ENCODE results near the gene RRAGC.

Gene RRAGC

DNA sequence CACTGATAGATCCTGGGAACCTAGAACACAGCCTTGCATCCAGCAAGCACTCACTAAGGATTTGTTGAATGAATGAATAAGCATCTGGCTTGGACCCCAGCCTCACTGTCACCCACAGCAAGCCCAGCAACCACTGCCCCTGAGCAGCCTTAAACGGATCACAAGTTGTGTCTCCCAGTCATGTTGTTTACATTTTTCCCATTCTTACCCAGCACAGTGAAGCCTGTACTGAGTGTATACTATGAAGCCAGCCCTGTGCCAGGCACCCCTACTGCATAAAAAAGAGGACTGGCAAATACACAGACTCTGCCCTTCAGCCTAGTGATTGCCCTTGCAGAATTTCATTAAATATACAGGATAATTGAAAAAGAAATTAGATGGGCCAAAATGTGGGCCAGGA, 30.2 kb downstream of the RRAGC start:
- no peaks in the 10 kb centered on the region for H3K79me2 ChIP-seq (ENCODE audit: control insufficient read depth, insufficient read depth, low read length)
- no peak overlapping the region for H3K56ac ChIP-seq (ENCODE audit: low read length)
- no peak overlapping the region for H3K18ac ChIP-seq (ENCODE audit: low read length)
- no peak overlapping the region for H3K9ac ChIP-seq (ENCODE audit: low read length)
- H2BK120ac ChIP-seq (ENCODE audit: low read depth, low read length): no peak overlapping the region
- no peak overlapping the region for H3K23ac ChIP-seq (ENCODE audit: low read length)
- H2BK5ac ChIP-seq (ENCODE audit: low read length): no peak overlapping the region
- H3K36me3 ChIP-seq (ENCODE audit: control insufficient read depth, insufficient read depth, low read length): no peaks in the 10 kb centered on the region
- no peak overlapping the region for H2AK5ac ChIP-seq (ENCODE audit: low read length)
- H3K4me3 ChIP-seq (ENCODE audit: low read length): no peak overlapping the region
- no peak overlapping the region for H3K4me2 ChIP-seq (ENCODE audit: low read length)
- no peak overlapping the region for H3K4ac ChIP-seq (ENCODE audit: low read depth, low read length)
- H4K5ac ChIP-seq (ENCODE audit: low read length): no peak overlapping the region
- no peaks in the 10 kb centered on the region for H3K79me1 ChIP-seq (ENCODE audit: low read length)
- H3K27me3 ChIP-seq (ENCODE audit: insufficient read depth, low read length, poor library complexity): no peaks in the 10 kb centered on the region
- H2BK15ac ChIP-seq (replicated peaks; ENCODE audit: low read depth): no peak overlapping the region
- H3K27ac ChIP-seq (ENCODE audit: low read depth, low read length): no peak overlapping the region
- no peak for DNase-seq
- H3K4me1 ChIP-seq (ENCODE audit: control insufficient read depth, low read depth, low read length): no peaks in the 10 kb centered on the region
- H4K8ac ChIP-seq (ENCODE audit: low read depth, low read length): no peak overlapping the region
- no CpG with 5 or more reads among the region's 1 CpG for WGBS (ENCODE audit: extremely low coverage, insufficient coverage, low lambda C conversion rate)

DNA sequence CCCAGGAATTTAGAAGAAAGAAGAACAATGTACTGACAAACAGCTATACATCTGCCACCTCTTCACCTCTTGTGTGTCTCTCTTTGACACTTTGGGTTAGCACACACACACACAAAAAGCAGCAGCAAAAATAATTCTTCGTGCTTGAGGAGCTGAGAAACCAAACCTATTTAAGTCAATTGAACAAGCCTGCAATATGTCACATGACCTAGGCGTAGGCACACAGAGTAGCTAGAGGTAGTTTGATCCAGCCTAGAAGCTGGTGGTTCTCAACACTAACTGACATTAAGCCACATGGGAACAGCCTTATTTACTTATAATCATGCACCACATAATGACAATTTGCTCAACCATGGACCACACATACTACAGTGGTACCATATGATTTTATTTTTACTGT, 32.3 kb downstream of the RRAGC start:
- Histone ChIP-seq H3K18ac (ENCODE audit: low read length) (no peak overlapping the region), H3K4me3 (ENCODE audit: low read length) (no peak overlapping the region), H3K56ac (ENCODE audit: low read length) (no peak overlapping the region), H4K8ac (ENCODE audit: low read depth, low read length) (no peak overlapping the region), H3K27ac (ENCODE audit: low read depth, low read length) (no peak overlapping the region), H3K27me3 (ENCODE audit: insufficient read depth, low read length, poor library complexity) (no peaks in the 10 kb centered on the region), H3K23ac (ENCODE audit: low read length) (no peak overlapping the region), H2BK5ac (ENCODE audit: low read length) (no peak overlapping the region), H3K4ac (ENCODE audit: low read depth, low read length) (no peak overlapping the region), H3K4me2 (ENCODE audit: low read length) (no peak overlapping the region), H2BK120ac (ENCODE audit: low read depth, low read length) (no peak overlapping the region), H3K79me1 (ENCODE audit: low read length) (no peaks in the 10 kb centered on the region), H3K36me3 (ENCODE audit: control insufficient read depth, insufficient read depth, low read length) (no peaks in the 10 kb centered on the region), H3K79me2 (ENCODE audit: control insufficient read depth, insufficient read depth, low read length) (no peaks in the 10 kb centered on the region), H4K5ac (ENCODE audit: low read length) (no peak overlapping the region), H3K9ac (ENCODE audit: low read length) (no peak overlapping the region), H2BK15ac (replicated peaks; ENCODE audit: low read depth) (no peak overlapping the region), H2AK5ac (ENCODE audit: low read length) (no peak overlapping the region), H3K4me1 (ENCODE audit: control insufficient read depth, low read depth, low read length) (no peaks in the 10 kb centered on the region)
- WGBS (ENCODE audit: extremely low coverage, insufficient coverage, low lambda C conversion rate): no CpG with 5 or more reads among the region's 2 CpGs
- no peak for DNase-seq

DNA sequence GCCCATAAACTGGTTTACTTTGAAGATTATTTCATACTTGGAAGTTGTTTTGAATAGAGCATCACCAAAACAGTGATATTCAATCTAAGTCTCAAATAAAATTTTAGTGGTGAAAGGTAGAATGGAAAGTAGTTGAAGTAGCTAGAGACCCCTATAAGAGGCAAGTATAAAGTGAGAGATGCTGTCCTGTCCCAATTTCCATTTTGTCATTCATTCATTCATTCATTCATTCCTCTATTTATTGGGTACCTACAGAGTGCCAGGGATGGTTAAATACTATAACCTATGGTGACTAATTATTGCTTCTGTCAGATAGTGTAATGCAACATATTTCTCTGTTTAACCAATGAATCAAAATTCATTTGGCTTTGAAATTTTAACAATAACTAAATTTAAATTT, 32.7 kb downstream of the RRAGC start:
- Histone ChIP-seq H3K18ac (ENCODE audit: low read length) (no peak overlapping the region), H3K4me2 (ENCODE audit: low read length) (no peak overlapping the region), H2BK5ac (ENCODE audit: low read length) (no peak overlapping the region), H3K9ac (ENCODE audit: low read length) (no peak overlapping the region), H3K4me3 (ENCODE audit: low read length) (no peak overlapping the region), H3K36me3 (ENCODE audit: control insufficient read depth, insufficient read depth, low read length) (no peaks in the 10 kb centered on the region), H3K4ac (ENCODE audit: low read depth, low read length) (no peak overlapping the region), H3K79me2 (ENCODE audit: control insufficient read depth, insufficient read depth, low read length) (no peaks in the 10 kb centered on the region), H2BK120ac (ENCODE audit: low read depth, low read length) (no peak overlapping the region), H3K27me3 (ENCODE audit: insufficient read depth, low read length, poor library complexity) (no peaks in the 10 kb centered on the region), H3K4me1 (ENCODE audit: control insufficient read depth, low read depth, low read length) (no peaks in the 10 kb centered on the region), H4K5ac (ENCODE audit: low read length) (no peak overlapping the region), H3K23ac (ENCODE audit: low read length) (no peak overlapping the region), H2BK15ac (replicated peaks; ENCODE audit: low read depth) (no peak overlapping the region), H4K8ac (ENCODE audit: low read depth, low read length) (no peak overlapping the region), H3K27ac (ENCODE audit: low read depth, low read length) (no peak overlapping the region), H3K79me1 (ENCODE audit: low read length) (no peaks in the 10 kb centered on the region), H2AK5ac (ENCODE audit: low read length) (no peak overlapping the region), H3K56ac (ENCODE audit: low read length) (no peak overlapping the region)
- DNase-seq: no peak

DNA sequence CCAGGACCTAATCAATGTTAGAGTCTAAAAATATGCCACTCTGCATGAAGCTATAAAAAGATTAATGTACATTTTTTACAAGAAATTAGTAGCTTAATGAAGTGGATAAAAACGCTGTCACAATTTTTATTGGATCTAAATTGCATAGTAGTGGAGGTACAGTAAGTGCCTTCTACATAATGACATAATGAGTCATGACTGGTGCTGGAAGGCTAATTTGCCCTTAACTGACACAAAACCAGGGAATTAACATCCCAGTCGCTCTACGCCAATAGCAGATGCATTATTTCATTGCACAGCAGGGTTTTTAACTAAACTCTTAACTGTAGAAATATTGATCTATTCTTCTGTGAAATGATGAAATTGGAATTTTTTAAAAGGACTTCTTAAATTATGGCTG, 33.3 kb downstream of the RRAGC start:
- H3K27ac ChIP-seq (ENCODE audit: low read depth, low read length): no peak overlapping the region
- no peak overlapping the region for H3K4ac ChIP-seq (ENCODE audit: low read depth, low read length)
- H4K5ac ChIP-seq (ENCODE audit: low read length): no peak overlapping the region
- H2BK120ac ChIP-seq (ENCODE audit: low read depth, low read length): no peak overlapping the region
- no peak overlapping the region for H3K4me2 ChIP-seq (ENCODE audit: low read length)
- no peak overlapping the region for H3K4me3 ChIP-seq (ENCODE audit: low read length)
- no peaks in the 10 kb centered on the region for H3K36me3 ChIP-seq (ENCODE audit: control insufficient read depth, insufficient read depth, low read length)
- no peak overlapping the region for H2AK5ac ChIP-seq (ENCODE audit: low read length)
- no peak overlapping the region for H3K23ac ChIP-seq (ENCODE audit: low read length)
- H3K18ac ChIP-seq (ENCODE audit: low read length): no peak overlapping the region
- H2BK5ac ChIP-seq (ENCODE audit: low read length): no peak overlapping the region
- no peak for DNase-seq
- no peak overlapping the region for H4K8ac ChIP-seq (ENCODE audit: low read depth, low read length)
- no peaks in the 10 kb centered on the region for H3K27me3 ChIP-seq (ENCODE audit: insufficient read depth, low read length, poor library complexity)
- H3K56ac ChIP-seq (ENCODE audit: low read length): no peak overlapping the region
- no peak overlapping the region for H2BK15ac ChIP-seq (replicated peaks; ENCODE audit: low read depth)
- H3K9ac ChIP-seq (ENCODE audit: low read length): no peak overlapping the region
- no peaks in the 10 kb centered on the region for H3K4me1 ChIP-seq (ENCODE audit: control insufficient read depth, low read depth, low read length)
- no peaks in the 10 kb centered on the region for H3K79me2 ChIP-seq (ENCODE audit: control insufficient read depth, insufficient read depth, low read length)
- no CpG with 5 or more reads among the region's 3 CpGs for WGBS (ENCODE audit: extremely low coverage, insufficient coverage, low lambda C conversion rate)
- H3K79me1 ChIP-seq (ENCODE audit: low read length): no peaks in the 10 kb centered on the region

DNA sequence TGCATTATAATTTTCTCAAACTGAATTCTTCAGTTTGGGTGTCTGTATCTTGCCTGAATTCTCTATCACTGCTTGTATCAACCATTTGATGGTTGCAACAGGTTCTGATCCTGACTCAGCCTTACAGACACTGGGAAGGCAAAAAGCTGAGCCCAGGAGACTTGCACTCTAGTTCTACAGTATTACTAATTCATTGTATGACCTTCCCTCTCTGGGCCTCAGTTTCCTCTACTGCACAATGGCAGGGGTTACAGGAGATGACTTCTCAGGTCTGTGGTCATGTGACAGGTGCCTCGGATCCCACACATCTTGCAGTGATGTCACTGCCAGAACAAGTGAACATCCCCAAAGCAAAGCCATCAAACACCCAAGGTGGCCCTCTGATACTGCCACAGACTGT, 38.7 kb downstream of the RRAGC start:
- no peak overlapping the region for H3K18ac ChIP-seq (ENCODE audit: low read length)
- H3K36me3 ChIP-seq (ENCODE audit: control insufficient read depth, insufficient read depth, low read length): no peaks in the 10 kb centered on the region
- no peaks in the 10 kb centered on the region for H3K27me3 ChIP-seq (ENCODE audit: insufficient read depth, low read length, poor library complexity)
- no peak overlapping the region for H4K8ac ChIP-seq (ENCODE audit: low read depth, low read length)
- no peaks in the 10 kb centered on the region for H3K4me1 ChIP-seq (ENCODE audit: control insufficient read depth, low read depth, low read length)
- no peak overlapping the region for H2BK120ac ChIP-seq (ENCODE audit: low read depth, low read length)
- H3K4me3 ChIP-seq (ENCODE audit: low read length): no peak overlapping the region
- H2BK15ac ChIP-seq (replicated peaks; ENCODE audit: low read depth): no peak overlapping the region
- no peak overlapping the region for H3K23ac ChIP-seq (ENCODE audit: low read length)
- no peak overlapping the region for H3K4me2 ChIP-seq (ENCODE audit: low read length)
- DNase-seq: no peak
- H3K56ac ChIP-seq (ENCODE audit: low read length): no peak overlapping the region
- H2BK5ac ChIP-seq (ENCODE audit: low read length): no peak overlapping the region
- no peak overlapping the region for H3K4ac ChIP-seq (ENCODE audit: low read depth, low read length)
- WGBS (ENCODE audit: extremely low coverage, insufficient coverage, low lambda C conversion rate): no CpG with 5 or more reads among the region's 1 CpG
- H3K27ac ChIP-seq (ENCODE audit: low read depth, low read length): no peak overlapping the region
- H4K5ac ChIP-seq (ENCODE audit: low read length): no peak overlapping the region
- no peaks in the 10 kb centered on the region for H3K79me1 ChIP-seq (ENCODE audit: low read length)
- no peaks in the 10 kb centered on the region for H3K79me2 ChIP-seq (ENCODE audit: control insufficient read depth, insufficient read depth, low read length)
- no peak overlapping the region for H2AK5ac ChIP-seq (ENCODE audit: low read length)
- H3K9ac ChIP-seq (ENCODE audit: low read length): no peak overlapping the region

DNA sequence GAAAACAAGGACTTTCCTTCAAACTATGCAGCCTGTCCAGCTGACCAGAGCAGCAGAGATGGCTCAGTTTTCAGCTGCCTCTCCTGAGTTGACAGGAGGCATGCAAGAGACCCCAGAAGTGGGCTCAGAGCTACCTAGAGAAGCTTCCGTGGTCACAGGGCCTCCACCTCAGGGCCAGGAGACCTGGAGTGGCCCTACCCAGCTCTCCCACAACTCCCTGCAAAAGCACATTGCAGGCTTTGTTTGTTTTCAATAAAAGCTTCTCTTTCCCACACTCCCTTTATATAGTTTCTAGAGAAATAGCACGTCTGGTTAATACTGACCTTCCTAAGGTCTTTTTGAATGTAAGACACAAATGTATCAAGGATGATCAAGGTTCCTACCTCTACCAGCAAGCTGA, 40.1 kb downstream of the RRAGC start:
- WGBS (ENCODE audit: extremely low coverage, insufficient coverage, low lambda C conversion rate): no CpG with 5 or more reads among the region's 2 CpGs
- H3K79me2 ChIP-seq (ENCODE audit: control insufficient read depth, insufficient read depth, low read length): no peaks in the 10 kb centered on the region
- H3K4me1 ChIP-seq (ENCODE audit: control insufficient read depth, low read depth, low read length): no peaks in the 10 kb centered on the region
- H4K8ac ChIP-seq (ENCODE audit: low read depth, low read length): no peak overlapping the region
- H4K5ac ChIP-seq (ENCODE audit: low read length): no peak overlapping the region
- no peak overlapping the region for H3K56ac ChIP-seq (ENCODE audit: low read length)
- no peaks in the 10 kb centered on the region for H3K27me3 ChIP-seq (ENCODE audit: insufficient read depth, low read length, poor library complexity)
- H3K18ac ChIP-seq (ENCODE audit: low read length): no peak overlapping the region
- no peak overlapping the region for H2BK120ac ChIP-seq (ENCODE audit: low read depth, low read length)
- no peak overlapping the region for H3K23ac ChIP-seq (ENCODE audit: low read length)
- no peak overlapping the region for H3K4me2 ChIP-seq (ENCODE audit: low read length)
- H2BK15ac ChIP-seq (replicated peaks; ENCODE audit: low read depth): no peak overlapping the region
- H3K27ac ChIP-seq (ENCODE audit: low read depth, low read length): no peak overlapping the region
- no peak for DNase-seq
- H3K4me3 ChIP-seq (ENCODE audit: low read length): no peak overlapping the region
- H2BK5ac ChIP-seq (ENCODE audit: low read length): no peak overlapping the region
- H3K79me1 ChIP-seq (ENCODE audit: low read length): no peaks in the 10 kb centered on the region
- H2AK5ac ChIP-seq (ENCODE audit: low read length): no peak overlapping the region
- no peak overlapping the region for H3K9ac ChIP-seq (ENCODE audit: low read length)
- H3K36me3 ChIP-seq (ENCODE audit: control insufficient read depth, insufficient read depth, low read length): no peaks in the 10 kb centered on the region
- H3K4ac ChIP-seq (ENCODE audit: low read depth, low read length): no peak overlapping the region

Data from mesendoderm (in vitro differentiated cells).